Right atrium auricular region (tissue), 2 donors: ENCODE data around the gene CEP350. TPM values are rescaled to one million over a fixed set of nuclear protein-coding genes. Genes with fewer than 3 reads are reported as not detected.

Experiments
- DNase-seq: peaks from one replicate; pipeline ENCODE4 v3.0.0-alpha.2; 2019; ENCODE audit warnings: low spot score
- H3K27ac ChIP-seq, 2 donors: fragments of 200-600 bp; sonication (generic); 1 replicate in 1 of 2; 2 replicates in 1 of 2; pipeline ENCODE4 v1.5.1; 2016 to 2019
- H3K27me3 ChIP-seq, 2 donors: fragments of 200-600 bp; sonication (generic); one replicate each; pipeline versions ENCODE4 v1.5.1 to v1.6.0; 2017 to 2019
- H3K36me3 ChIP-seq: fragments of 200-600 bp; sonication (generic); one replicate; pipeline ENCODE4 v1.5.1; 2016
- H3K4me1 ChIP-seq, 2 donors: fragments of 200-600 bp; sonication (generic); one replicate each; pipeline versions ENCODE4 v1.5.1 to v1.6.0; 2017 to 2019
- H3K4me3 ChIP-seq, 2 donors: fragments of 200-600 bp; sonication (generic); 1 replicate in 1 of 2; 2 replicates in 1 of 2; pipeline ENCODE4 v1.5.1; 2017 to 2019; ENCODE audit warnings: mild to moderate bottlenecking in 1 of 2, moderate library complexity in 1 of 2
- H3K9me3 ChIP-seq, 2 donors: fragments of 200-600 bp; sonication (generic); one replicate each; pipeline ENCODE4 v1.5.1; 2019
- CTCF ChIP-seq, 2 donors: fragments of 200-600 bp; sonication (generic); IDR thresholded peaks; one replicate each; pipeline ENCODE4 v1.5.1; 2019; ENCODE audit warnings: antibody characterized with exemption in 2 of 2
- total RNA-seq, 2 donors: library from RNA; depleted of rRNA; stranded (reverse); fragments of >200 nt; gene quantifications; one replicate each; pipeline ENCODE4 v1.1.0, GENCODE V29; 2016

Gene CEP350
- total RNA-seq, 2 donors from 2014 or later: 55.3 to 56.1 TPM

- Histone ChIP-seq H3K27ac (no peak overlapping the region), H3K4me1 (no peaks in the 10 kb centered on the region), H3K27me3 (no peaks in the 10 kb centered on the region), H3K4me3 (no peak overlapping the region), H3K9me3 (no peaks in the 10 kb centered on the region), H3K36me3 (peaks cover 17% of the 10 kb centered on the region)
- DNase-seq: no peak
- no peak for TF ChIP-seq CTCF (IDR thresholded peaks at IDR 0.05)
Measured at GRCh38 chr1:179921472-179921871, 33.1 kb upstream of the CEP350 start.

- Histone ChIP-seq H3K27ac (no peak overlapping the region), H3K9me3 (no peaks in the 10 kb centered on the region), H3K36me3 (peaks cover 17% of the 10 kb centered on the region), H3K4me1 (no peaks in the 10 kb centered on the region), H3K4me3 (no peak overlapping the region), H3K27me3 (no peaks in the 10 kb centered on the region)
- no peak for DNase-seq
- TF ChIP-seq CTCF (IDR thresholded peaks at IDR 0.05): no peak
Measured at GRCh38 chr1:179921981-179922872, 32.4 kb upstream of the CEP350 start.

- no peak overlapping the region for H3K27ac ChIP-seq
Measured at GRCh38 chr1:179923029-179923428, 31.6 kb upstream of the CEP350 start.

GRCh38 chr1:179924268-179924667 lies 30.3 kb upstream of the CEP350 start:
- no peak for TF ChIP-seq CTCF (IDR thresholded peaks at IDR 0.05)
- Histone ChIP-seq H3K36me3 (no peaks in the 10 kb centered on the region), H3K9me3 (no peaks in the 10 kb centered on the region), H3K27me3 (no peaks in the 10 kb centered on the region), H3K4me1 (no peaks in the 10 kb centered on the region), H3K4me3 (no peak overlapping the region), H3K27ac (no peak overlapping the region)
- DNase-seq: no peak

More at GRCh38 chr1:179923029-179923428, 31.6 kb upstream of the CEP350 start:
- TF ChIP-seq CTCF (IDR thresholded peaks at IDR 0.05): no peak
- no peak for DNase-seq
- Histone ChIP-seq H3K36me3 (peaks cover 9% of the 10 kb centered on the region), H3K27me3 (no peaks in the 10 kb centered on the region), H3K4me3 (no peak overlapping the region), H3K4me1 (no peaks in the 10 kb centered on the region), H3K9me3 (no peaks in the 10 kb centered on the region)

GRCh38 chr1:179925302-179925701 lies 29.3 kb upstream of the CEP350 start:
- no peaks in the 10 kb centered on the region for H3K27me3 ChIP-seq
- H3K9me3 ChIP-seq: no peaks in the 10 kb centered on the region
- H3K36me3 ChIP-seq: no peaks in the 10 kb centered on the region
- no peak for DNase-seq
- TF ChIP-seq CTCF (IDR thresholded peaks at IDR 0.05): no peak
- H3K27ac ChIP-seq: no peak overlapping the region
- no peak overlapping the region for H3K4me3 ChIP-seq
- H3K4me1 ChIP-seq: no peaks in the 10 kb centered on the region
